HG03558 (cell line): ENCODE data around the gene ARHGAP20.

Source experiments
- ATAC-seq: cut with Tn5 transposase; IDR thresholded peaks from one replicate; pipeline ENCODE4 v1.9.1; 2021; ENCODE audit warnings: moderate number of reproducible peaks; ENCODE audit not compliant: unreplicated experiment; ENCODE audit errors: extremely low read depth

Gene ARHGAP20

DNA sequence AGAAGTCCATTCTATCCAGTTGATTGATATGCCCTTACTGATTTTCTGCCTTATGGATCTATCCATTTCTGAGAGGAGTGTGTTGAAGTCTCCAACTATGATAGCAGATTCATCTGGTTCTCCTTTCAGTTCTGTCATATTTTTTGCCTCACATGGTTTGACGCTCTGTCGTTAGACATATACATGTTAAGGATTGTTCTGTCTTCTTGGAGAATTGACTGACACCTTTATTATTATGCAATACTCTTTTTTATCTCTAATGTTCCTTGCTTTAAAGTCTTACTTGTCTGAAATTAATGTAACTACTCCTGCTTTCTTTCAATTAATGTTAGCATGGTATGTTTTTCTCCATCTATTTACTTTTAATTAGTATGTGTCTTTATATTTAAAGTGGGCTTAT, 12.1 kb upstream of the ARHGAP20 start:
- ATAC-seq = no peak

DNA sequence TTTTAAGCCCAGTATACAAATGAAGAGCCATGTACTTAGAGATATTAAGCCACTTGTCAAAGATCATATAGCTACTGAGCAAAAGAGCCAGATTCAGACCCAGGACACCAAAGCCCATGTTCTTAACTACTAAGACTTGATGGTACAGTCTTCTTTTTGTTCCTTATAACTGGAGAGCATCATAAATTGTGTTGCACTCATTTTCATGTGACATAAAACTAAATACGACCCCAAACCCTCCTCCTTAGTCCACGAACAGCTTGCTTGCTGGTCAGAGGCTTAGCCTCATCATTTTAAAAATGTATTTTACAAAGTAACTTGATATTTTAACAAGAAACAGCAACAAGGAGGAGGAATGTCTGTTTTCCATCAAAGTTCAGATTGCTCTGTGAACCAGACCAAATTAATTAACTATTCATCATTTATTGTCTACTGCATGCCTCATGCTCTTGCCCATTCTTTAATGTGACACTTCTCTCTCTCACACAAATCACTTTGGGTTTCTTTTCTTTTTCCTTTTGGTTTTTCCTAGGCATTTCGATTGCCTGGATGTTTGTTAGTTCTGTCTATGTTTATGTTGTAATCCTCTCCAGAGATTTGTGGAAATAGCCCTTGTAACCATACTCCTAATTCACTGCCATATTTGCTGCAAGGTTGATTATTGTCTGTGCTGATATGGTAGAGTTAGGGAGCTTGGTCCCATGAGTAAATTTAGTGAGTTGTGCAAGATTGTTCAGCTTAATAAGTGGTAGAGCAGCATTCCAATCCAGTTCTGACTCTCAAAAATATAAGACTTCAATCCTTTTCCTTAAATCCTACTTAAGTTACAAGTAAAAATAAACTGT, 8.4 kb upstream of the ARHGAP20 start:
- ATAC-seq = no peak

DNA sequence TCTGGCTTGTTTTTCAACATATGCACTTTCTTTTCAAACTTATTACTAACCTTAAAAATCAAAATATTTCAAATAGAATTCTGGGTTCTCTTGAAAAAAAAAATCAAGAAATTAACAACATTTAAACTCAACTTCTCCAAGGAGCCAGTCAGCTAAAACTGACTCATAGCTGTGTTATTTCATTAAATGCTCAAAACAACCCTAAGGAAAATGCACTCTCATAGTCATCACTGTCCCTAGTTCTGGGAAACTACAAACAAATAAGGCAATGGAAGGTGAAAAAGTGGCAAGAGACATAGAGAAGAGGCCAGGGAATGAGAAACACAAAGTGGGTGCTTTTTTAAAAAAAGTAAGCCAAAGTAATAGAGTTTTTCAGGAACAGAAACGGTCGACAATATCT, 4.1 kb upstream of the ARHGAP20 start:
- ATAC-seq = no peak

DNA sequence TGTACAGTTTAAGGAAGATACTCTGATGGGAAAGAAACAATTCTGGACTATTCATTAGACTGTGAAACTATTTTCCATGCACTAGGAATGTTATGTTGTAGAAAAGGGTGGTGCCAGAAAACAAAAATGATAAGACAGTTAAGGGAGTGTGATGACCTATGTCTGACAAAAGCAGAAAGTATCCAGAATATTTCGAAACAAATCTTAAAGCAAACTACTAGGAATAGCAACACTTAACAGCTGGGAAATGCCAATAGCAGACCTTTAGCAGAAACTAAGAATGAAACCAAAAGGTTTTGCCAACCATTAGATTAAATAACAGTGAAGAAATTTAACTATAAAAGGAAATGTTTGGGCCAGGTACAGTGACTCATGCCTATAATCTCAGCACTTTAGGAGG, 3.3 kb upstream of the ARHGAP20 start:
- ATAC-seq = no peak

DNA sequence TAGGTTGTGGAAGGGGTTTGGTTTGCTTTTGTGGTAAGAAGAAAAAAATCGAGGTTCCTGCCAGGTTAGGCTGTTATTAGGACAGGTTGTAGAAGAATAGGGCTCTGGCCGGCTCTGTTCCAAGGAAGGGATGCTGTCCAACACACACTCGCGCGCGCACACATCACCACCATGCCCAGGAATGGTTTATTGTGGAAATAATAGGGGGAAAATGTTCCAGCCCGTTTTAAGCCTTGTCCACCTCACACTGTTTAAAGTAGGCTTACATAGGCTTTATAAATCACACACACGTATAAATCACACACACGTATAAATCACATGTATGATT, 1.2 kb upstream of the ARHGAP20 start:
- ATAC-seq = no peak

DNA sequence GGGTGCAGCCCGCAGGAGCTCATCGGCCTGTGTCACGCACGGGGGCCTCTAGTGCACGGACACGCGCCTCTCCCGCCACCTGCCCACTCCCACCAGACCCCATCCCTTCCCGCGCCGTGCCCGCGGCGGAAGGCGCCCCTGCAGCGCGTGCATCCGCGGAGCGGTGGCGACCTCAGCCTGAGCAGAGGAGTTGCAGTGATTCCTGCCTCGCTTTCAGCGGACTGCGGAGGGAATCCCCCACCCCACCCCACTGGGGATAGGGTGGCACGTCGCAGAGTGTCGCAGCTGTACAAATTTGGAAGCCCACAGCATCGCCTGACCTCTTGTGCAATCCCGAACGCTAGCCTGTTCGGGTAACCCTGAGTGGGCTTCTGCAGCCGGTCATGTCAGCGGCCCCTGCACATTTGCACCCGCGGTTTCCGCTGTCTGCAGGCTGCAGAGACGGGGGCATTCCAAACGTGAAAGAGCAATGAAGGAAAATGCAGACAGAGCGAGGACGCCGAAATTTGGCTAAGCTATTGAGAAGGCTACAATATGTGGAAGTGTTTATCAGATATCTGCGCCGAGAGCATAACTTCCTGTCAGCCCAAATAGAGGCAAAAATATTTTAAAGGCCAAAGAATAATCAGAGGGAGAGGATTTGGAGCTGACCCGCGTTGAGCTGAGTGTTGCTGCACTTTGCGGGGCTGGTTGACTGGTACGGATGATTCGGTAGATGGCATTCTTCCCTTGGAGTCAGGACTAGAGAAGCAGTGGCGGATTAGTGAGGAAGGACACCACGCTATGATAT, 617 bp upstream of the ARHGAP20 start:
- ATAC-seq = peak; percentile 16

DNA sequence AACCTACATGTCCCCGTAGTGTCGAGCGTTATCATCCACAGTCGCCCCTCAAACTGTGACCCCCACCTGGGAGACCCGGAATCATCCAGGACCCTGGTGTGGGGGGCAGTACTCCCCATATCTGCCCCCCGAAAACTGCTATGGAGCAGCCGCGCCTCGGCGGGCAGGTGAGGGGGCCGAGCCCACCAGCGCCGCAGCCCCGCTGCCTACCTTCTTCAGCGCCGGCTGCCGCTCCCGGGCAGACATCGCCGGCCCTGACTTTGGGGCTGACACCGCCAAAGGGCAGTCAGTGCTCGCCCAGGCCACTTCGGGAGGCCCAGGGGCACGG, 825 bp downstream of the ARHGAP20 start:
- ATAC-seq = no peak

DNA sequence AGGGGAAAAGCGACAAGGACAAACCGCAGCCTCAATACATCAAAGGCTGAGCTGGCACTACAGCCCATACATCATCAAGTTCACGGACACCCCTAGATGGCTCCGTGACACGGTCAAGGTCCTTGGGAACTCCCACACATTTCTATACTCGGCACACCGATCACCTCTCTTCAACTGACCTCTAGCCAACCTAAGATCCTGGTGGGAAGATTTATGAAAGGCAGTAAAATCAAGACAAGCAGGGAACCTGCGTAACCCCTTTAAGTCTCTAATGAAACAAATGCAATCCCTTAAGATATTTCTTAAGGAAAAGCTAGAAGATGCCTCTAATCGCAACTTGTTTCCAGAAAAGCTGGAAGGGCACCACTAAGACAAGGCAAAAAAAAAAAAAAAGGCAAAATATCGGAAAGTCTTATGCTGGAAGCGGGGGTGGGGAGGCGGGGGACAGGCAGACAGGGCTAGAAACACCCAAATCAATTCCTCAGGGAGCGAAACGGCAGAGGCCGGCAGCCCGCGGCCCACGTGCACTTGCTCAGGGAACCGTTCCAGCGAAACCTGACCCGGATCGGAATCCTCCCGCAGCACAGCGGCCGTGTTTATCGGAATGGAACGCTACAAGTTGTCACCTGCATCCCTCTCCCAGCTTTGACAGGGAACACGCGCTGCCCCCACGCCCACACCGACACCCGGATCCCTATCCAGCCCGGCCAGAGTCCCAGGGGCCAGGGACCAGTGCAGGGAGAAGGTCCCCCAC, 1.4 kb downstream of the ARHGAP20 start:
- ATAC-seq = no peak

DNA sequence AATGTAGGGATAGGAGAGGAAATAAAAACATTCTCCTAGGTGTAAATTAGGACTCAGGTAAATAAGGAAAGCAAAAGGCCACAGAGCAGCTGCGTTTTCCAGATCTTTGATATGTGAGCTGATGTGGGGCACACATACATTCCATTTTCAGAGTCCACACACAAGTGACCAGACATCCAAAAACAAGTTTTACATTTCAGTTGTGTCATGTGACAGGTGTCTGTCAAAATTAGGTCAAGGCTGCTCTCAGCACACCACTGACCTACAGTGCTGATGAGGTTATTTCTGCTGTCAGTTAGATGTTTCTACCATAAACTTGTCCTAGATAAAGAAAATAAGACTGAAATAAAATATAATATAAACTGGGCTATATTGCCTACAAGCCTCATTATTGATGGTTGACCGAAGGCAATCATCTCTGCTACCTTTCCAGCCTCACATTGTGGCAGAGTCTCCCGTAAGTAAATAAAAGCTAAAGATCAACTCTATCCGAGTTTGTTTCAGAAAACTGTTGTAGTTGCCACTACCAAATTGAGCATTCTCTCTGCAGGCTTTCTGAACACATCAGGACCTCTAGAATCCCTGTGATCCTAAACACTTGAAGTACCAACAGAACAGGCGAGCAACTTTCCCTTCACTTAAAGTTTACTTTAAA, 7.9 kb downstream of the ARHGAP20 start:
- ATAC-seq = no peak

DNA sequence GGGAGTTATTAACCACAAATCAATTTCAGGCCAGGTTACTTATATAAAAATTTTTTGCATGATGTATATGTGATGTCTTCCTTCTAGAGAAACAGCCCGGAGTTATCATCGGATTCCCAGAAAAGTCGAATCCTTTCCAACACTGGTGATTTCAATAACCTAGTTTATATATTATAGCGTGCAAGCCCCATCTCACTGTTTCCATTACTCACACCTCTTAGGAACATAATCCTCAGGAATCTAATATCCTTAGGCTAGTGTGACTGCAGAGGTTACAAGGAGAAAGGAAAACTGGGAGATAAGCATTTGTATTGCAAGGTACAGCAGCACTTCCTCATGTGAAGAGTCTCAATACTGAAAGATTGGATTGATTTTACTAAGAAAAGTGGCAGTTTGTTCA, 20.3 kb downstream of the ARHGAP20 start:
- ATAC-seq = no peak

DNA sequence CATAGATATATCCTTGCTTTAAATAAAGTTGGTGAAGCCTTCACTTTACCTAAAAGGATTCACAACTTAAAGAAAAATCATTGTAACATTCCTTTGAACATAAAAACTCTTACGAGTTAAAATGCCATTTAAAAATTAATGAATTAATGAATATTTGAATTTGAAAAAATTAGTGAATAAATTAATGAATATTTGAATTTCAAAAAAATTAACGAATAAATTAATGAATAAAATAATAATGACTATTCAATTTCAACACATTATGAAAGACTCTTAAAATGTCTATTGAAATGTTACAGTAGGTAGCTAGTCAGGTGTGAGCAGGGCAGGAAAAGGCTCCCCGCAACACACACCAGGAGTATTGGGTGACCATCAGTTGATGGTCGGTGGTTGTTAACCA, 22.9 kb downstream of the ARHGAP20 start:
- no peak for ATAC-seq

DNA sequence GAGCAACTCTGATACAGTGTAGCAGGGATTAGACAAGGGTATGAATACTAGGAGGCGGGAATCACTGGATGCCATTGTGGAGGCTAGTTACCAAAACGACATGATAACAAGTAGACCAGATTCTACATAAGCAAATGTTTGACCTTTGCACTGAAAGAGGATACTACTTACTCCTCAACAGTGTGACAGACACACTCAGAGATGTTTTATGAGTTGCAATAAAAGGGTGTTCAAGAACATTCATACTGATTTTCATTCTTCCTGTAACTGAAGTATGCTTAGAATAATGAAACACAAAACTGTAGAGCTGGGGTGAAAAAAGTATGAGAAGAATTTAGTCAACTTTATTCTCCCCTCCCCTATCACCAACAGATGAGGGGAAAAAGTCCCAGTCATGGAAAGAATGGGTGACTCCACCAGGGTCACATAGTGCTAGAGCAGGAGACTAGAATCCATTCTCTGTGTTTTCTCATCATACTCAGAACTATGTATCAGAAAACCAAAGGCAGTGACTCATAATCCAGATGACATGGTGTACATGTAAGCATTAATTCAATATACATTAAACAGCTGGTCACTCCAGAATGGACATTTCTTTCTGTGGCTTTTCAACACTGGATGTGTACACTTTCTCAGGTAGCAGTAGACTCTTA, 32.8 kb downstream of the ARHGAP20 start:
- ATAC-seq = no peak

DNA sequence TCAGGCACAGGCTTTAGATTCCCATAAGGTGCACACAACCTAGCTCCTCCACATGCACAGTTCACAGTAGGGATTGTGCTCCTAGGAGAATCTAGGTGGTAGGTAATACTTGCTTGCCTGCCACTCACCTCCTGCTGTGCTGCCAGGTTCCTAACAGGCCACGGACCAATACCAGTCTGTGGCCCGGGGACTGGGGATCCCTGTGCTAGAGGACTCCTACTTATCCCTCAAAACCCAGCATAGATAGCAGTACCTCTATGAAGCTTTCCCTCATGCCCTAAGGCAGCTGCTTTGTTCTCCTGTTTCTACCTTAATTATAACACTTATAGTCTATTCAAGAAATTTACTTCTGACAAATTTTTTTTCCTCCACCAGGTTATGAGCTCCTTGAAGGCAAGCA, 36.7 kb downstream of the ARHGAP20 start:
- no peak for ATAC-seq

DNA sequence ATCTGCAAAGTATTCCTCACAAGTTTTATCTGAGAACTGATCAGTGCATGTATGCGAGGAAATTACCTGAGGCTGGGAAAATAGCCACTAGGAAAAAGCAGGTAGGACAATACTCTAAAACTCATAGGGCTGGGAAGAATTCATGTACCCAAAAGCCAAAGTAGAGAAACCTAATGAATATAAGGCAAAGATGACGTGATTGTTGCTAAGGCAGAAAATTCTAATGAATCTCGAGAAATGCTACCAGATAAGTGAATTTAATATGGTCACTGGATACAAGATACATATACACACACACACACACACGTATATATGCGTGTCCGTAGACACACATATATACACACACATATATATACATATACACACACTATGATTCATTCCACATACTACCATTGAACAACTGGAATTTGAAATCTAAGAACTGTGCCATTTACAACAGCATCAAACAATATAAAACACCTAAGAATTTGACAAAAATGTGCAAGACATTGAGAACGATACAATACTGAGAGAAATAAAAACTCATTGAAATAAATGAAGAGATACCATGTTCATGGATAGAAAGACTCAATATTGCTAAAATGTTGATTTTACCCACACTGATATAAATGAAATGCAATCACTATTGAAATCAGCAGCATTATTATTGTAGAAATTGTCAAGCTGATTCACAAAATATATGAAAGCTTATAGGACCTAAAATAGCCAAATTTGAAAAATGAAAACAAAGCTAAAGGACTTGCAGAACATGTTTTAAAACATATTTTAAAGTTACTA, 46.4 kb downstream of the ARHGAP20 start:
- ATAC-seq = no peak

DNA sequence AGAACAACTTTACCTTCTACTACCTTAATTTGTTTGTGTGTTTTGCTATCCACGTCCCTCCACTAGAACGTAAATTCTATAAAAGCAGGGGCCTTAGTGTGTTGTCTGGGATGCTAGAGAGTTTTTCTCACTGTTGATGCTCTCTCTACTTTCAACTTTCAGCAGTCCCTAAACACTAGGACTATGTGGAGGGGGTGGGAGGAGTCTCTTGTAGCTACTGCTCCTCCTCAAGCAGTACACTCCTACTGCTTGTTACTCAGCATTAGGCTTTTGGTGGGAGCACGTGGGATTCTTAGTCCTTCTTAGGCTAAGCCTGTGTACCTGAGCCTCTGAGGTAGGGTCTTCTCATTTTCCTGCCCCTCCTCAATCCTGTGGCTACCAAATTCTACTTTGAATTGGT, 56.3 kb downstream of the ARHGAP20 start:
- ATAC-seq = no peak

DNA sequence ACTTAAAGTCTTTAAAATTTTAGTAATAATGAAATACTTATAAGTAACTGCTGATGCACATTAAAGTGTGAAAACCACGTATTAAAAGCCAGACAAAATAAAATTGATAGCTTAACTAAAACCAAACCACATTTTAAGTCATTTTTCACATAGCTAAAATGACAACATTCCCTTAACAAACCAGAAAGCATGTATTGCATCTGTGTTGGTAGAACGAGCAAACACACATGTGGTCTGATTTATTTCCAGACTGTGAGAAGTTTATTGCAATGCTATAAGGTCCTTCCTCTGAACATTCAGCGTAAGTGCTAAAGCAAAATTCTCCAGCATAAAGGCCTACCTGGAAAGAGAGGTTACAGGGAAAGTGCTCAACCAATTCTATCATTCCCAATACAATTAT, 57.8 kb downstream of the ARHGAP20 start:
- no peak for ATAC-seq

DNA sequence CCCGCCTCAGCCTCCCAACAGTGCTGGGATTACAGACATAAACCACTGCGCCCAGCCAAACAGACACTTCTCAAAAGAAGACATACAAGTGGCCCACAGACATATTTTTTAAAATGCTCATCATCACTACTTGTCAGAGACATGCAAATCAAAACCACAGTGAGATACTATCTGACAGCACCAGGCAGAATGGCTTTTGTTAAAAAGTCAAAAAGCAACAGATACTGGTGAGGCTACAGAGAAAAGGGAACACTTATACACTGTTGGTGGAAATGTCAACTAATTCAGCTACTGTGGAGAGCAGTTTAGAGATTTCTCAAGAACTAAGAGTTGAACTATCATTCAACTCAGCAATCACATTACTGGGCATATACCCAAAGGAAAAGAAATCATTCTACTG, 67.0 kb downstream of the ARHGAP20 start:
- ATAC-seq = no peak

DNA sequence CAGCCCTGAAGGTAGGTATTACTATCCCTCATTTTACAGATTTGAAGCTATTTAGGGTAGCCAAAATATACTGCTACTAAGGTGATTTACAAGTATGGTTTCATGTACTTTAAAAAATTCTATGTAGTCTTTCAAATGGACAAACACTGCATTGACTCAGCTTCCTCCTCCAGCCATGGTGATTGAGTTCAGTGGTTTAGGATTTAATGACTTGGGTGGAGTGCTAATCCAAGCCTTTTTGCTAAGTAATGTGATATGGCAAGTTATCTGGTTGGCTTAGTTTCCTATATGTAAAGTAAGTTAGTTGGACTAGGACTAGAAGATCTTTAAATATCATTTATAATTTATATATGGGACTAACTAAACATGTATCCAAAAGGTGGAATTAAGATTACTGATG, 77.9 kb downstream of the ARHGAP20 start:
- ATAC-seq = no peak

DNA sequence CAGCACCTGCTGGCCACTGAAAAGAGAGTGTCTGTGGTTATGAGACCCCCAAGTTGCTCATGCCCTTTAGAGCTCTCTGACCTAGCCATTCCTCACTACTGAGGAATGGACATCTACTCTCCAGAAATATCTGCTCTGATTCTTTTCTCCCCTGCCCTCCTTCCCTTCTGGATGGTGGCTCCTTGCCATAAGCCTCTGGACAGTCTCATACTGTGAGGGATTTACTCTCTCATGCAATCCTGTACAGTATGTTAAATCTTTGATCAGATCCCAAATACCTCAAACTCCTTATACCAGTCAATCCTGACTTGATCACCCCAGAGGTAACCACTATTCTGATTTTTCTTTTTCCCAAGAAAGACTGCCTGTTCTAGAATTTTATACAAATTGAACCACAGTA, 80.7 kb downstream of the ARHGAP20 start:
- ATAC-seq = no peak

DNA sequence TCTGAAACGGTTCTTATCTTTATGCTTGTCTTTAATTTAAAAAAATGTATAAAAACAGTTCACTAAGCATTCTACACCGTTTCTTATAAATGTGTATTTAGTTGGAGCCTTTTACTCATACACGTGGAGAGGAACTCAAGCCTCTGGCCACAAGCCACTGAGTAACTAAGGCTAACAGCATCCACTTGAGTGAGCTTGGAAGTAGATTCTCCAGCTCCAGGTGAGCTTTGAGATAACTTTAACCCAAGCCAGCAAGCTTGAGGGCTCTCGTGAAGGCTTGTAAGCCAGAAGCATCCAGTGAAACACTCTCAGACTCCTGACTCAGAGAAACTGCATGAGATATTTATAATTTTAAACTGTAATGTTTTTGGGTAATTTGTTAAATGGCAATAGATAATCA, 82.6 kb downstream of the ARHGAP20 start:
- no peak for ATAC-seq
